GM12872 (cell line): ENCODE measurements around the gene TXNRD1.

Experiments used
- TF ChIP-seq, protein P1 (sequence below): IDR thresholded peaks from 3 replicates; pipeline ENCODE4 v1.5.1; 2011; ENCODE audit warnings: low read depth, mild to moderate bottlenecking, low read length, moderate library complexity; ENCODE audit not compliant: insufficient read depth

The TXNRD1 gene

DNA sequence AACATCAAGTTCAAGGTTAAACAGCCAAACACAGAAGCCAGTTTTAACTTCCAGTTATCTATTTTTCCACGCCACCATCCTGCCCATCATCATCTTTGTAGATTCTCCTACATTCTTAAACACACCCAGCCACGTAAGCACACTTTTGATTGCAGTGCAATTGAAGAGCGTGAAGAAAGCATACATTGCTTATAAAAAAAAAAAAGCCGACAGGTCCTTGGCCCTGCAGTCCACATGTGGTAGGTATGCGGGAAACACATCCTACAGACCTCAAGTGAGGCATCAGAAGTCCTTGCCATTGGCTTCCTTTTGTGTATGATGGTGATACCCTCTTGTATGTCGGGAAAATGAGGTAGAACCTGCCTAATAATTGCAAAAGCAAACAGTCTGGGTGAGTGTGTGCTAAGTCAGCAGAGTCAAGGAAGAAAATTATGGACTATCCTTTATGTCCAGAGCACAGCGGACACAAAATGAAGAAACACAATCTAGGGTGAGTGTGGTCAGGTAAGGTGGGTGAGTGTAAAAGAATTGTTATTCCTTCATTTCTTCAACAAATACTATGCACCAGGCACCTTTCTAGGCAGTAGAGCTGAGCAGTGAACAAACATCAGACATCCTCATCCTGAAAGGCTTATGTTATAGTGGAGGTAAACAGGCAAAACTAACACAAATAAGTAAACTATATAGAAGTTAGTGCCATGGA is 139.4 kb downstream of the TXNRD1 start:
- TF ChIP-seq, protein P1, sequence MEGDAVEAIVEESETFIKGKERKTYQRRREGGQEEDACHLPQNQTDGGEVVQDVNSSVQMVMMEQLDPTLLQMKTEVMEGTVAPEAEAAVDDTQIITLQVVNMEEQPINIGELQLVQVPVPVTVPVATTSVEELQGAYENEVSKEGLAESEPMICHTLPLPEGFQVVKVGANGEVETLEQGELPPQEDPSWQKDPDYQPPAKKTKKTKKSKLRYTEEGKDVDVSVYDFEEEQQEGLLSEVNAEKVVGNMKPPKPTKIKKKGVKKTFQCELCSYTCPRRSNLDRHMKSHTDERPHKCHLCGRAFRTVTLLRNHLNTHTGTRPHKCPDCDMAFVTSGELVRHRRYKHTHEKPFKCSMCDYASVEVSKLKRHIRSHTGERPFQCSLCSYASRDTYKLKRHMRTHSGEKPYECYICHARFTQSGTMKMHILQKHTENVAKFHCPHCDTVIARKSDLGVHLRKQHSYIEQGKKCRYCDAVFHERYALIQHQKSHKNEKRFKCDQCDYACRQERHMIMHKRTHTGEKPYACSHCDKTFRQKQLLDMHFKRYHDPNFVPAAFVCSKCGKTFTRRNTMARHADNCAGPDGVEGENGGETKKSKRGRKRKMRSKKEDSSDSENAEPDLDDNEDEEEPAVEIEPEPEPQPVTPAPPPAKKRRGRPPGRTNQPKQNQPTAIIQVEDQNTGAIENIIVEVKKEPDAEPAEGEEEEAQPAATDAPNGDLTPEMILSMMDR: no peak

DNA sequence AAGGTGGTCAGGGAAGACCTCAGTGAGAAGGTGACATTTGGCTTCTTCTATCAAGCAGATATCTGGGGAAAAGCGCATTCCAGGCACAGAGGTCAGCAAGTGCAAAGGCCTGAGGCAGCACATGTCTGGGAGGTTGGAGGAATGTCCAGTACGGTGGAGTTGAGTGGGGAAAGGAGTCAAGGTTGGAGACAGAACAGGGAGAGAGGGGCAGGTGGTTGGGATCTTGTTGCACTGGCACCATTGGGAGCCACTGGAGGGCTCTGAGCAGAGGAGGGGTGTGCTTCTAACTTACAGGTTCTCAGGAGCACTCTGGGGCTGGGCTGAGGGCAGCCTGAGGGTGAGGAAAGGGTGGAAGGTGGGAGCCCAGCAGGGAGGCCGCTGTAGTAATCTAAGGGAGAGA is 140.1 kb downstream of the TXNRD1 start:
- TF ChIP-seq, protein P1: no peak

DNA sequence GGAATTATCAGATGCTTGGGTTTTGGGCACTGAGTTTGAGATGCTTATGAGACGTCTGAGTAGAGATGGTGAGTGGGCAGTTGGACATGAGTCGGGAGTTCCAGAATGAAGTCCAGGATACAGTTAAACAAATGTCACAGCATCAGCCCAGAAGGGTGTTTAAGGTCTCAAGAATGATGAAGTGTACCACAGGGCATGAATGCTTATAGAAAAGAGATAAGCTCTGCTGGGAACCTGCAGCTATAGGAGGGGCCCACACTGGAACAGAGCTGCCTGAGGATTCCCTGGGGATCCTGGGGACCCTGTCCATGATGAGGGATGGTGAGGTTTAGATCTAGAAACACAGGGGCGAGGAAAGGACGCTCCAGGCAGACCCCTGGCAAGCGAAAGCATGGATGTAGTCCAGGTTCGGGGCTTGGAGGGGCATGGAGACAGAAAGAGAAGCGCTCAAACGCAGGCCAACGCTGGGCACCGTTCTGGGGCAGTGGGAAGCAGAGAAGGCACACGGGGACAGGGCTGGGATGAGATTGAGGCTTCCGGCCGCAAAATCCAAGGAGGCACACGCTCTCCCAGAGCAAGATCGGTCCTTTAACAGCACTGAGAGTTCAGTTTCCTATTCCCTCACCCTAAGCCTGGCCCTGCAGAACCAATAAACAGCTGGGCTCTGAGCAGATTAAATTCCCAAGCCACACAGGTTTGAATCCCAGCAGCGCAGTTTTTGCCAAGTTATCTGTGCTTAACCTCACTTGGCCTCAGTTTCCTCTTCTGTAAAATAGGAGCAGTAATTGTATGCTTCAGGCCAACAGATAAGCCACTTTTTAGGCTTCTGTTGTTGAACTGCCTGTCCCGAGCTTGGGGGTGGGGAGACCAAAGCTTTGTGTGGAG is 140.9 kb downstream of the TXNRD1 start:
- TF ChIP-seq, protein P1: no peak

DNA sequence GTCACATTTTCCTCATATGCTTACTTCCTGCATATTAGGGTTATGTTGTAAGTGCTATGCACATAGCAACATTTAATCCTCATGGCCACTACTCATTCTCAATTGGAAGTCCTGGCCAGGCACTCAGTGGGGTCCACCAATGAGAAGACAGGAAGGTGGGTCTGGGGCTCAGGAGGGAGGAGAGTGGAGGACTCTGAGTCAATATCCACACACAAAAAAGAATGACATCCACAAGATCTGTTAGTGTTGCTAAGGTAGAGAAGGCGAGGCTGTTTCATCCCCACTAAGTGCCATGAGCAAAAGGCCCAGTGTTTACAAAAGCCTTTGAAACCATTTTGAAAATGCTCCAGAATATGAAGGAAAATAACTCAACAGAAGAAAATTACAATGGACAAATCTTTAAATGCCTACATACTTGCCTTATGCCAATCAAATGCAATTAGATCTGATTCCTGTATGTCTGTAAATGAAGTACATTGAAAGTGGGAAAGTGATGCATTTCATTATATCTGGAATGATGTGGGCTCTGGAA is 141.9 kb downstream of the TXNRD1 start:
- TF ChIP-seq, protein P1: no peak

DNA sequence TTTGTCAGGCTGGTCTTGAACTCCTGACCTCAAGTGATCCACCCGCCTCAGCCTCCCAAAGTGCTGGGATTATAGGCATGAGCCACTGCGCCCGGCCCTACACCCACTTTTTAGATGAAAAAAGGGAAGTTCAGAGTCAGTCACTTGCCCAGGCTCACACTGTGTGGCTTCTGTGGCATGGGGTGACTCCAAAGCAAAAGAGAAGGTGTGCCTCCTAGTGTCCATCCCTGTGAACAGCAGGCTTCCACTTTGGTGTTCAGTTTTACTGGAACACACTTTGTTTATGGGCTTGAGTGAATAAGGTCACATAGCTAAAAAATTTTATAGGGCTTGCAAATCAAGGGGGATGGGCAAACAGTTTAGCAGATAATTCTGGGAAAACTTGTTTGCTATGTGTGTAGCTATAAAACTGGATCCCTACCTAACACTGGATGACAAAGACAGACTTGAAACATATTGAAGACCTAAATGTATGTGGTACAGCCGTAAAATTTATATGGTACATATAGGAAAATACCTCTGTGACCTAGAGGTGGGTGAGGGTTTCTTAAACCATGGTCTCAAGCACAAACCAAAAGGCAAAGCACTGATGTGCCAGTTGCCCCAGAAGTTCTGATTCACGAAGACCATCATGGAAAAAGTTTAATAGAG is 142.9 kb downstream of the TXNRD1 start:
- TF ChIP-seq, protein P1: peak; percentile 96

DNA sequence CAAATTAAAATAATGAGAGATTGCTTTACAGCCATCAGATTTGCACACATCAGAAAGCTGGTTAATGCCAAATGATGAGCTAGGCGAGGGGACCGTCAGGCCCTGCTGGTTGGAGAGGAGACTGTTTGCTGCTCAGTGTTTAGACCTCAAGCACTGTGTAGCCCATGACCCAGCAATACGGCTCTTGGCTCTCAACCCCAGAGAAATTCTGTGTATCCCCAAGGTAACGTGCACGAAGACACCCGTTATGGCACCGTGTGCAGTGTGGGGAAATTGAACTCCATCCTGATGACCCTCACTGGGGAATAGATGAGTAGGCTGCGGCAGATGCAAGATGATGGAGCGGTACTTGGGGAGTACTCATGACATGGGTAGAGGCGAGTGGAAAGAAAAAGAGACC is 143.6 kb downstream of the TXNRD1 start:
- TF ChIP-seq, protein P1: no peak

DNA sequence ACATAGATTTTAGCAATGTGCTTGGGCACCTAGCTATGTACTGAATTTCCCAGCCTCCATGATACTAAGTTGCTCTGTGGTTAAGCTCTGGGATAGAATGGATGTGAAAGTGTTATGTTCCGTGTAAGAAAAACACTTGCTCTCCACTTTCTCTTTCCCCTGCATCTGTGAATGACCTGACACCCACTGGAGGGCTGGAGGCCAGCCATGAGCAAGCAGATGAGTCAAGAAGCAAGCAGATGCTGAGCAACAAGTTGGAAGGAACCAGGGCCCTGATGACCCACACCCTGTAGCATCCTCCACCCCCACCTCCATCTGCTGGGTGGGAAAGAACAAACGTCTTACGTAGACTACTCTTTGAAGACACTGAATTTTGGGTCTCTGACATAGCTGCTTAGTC is 144.6 kb downstream of the TXNRD1 start:
- TF ChIP-seq, protein P1: no peak
